SIG-M5 treated with dmso at 0.1 percent for 504 hours (cell line): ENCODE measurements around the gene LMO2.
"Not testable (repeated sequence)": the region's sequence is repeated elsewhere in the genome, so short reads cannot be mapped to it uniquely, and the experiment has no call there.

Source experiments
- DNase-seq: peaks from one replicate; lab custom pipeline; 2025; ENCODE audit not compliant: unreplicated experiment; lab: John Stamatoyannopoulos, UW

LMO2 gene

GRCh38 chr11:33863418-33864172 is 28.3 kb downstream of the LMO2 start:
- no peak for DNase-seq

GRCh38 chr11:33861941-33862589 is 29.8 kb downstream of the LMO2 start:
- DNase-seq = no peak

- no peak for DNase-seq
Observed at GRCh38 chr11:33861386-33861785, 30.5 kb downstream of the LMO2 start.

- no peak for DNase-seq
Observed at GRCh38 chr11:33860926-33861325, 30.9 kb downstream of the LMO2 start.

GRCh38 chr11:33859306-33859705 is 32.6 kb downstream of the LMO2 start:
- no peak for DNase-seq

GRCh38 chr11:33857933-33858371 is 33.9 kb downstream of the LMO2 start:
- DNase-seq = peak; percentile 66

GRCh38 chr11:33855500-33855899 is 36.4 kb downstream of the LMO2 start:
- no peak for DNase-seq

- no peak for DNase-seq
Observed at GRCh38 chr11:33848717-33849390, 43.0 kb downstream of the LMO2 start.

- DNase-seq = no peak
Observed at GRCh38 chr11:33847251-33847650, 44.6 kb downstream of the LMO2 start.

GRCh38 chr11:33844236-33844635 is 47.6 kb downstream of the LMO2 start:
- no peak for DNase-seq

- DNase-seq = no peak
Observed at GRCh38 chr11:33843018-33843417, 48.9 kb downstream of the LMO2 start.

GRCh38 chr11:33842236-33842915 is 49.5 kb downstream of the LMO2 start:
- DNase-seq = no peak

GRCh38 chr11:33838234-33838633 is 53.6 kb downstream of the LMO2 start:
- not testable (repeated sequence) for DNase-seq

GRCh38 chr11:33837334-33837733 is 54.5 kb downstream of the LMO2 start:
- DNase-seq = not testable (repeated sequence)

GRCh38 chr11:33835143-33835878 is 56.6 kb downstream of the LMO2 start:
- peak; percentile 34 for DNase-seq

- DNase-seq = no peak
Observed at GRCh38 chr11:33832676-33833075, 59.2 kb downstream of the LMO2 start.

GRCh38 chr11:33830903-33831648 is 60.8 kb downstream of the LMO2 start:
- no peak for DNase-seq

GRCh38 chr11:33829430-33830141 is 62.3 kb downstream of the LMO2 start:
- peak; percentile 47 for DNase-seq
